Astrocyte (in vitro differentiated cells and primary cell): ENCODE results near the gene VAPA. TPM values are rescaled to one million over a fixed set of nuclear protein-coding genes. Genes with fewer than 3 reads are reported as not detected.

Experiments used
- DNase-seq: peaks from one replicate; pipeline ENCODE4 v3.0.0-alpha.2; 2010; ENCODE audit warnings: low read depth
- FAIRE-seq: peaks from 2 replicates; lab custom pipeline; 2011; peaks lifted over from hg19 to GRCh38; lab: Jason Lieb, UNC
- H2AFZ ChIP-seq: 2 replicates; pipeline ENCODE4 v1.6.0; 2012; ENCODE audit warnings: low read depth, low read length, inconsistent platforms
- H3K27ac ChIP-seq: 2 replicates; pipeline ENCODE4 v1.5.1; 2011; ENCODE audit warnings: low read depth, low read length, inconsistent platforms
- H3K27me3 ChIP-seq: 2 replicates; pipeline ENCODE4 v1.6.0; 2011; ENCODE audit warnings: low read length, inconsistent platforms; ENCODE audit not compliant: insufficient read depth
- H3K36me3 ChIP-seq: 2 replicates; pipeline ENCODE4 v1.5.1; 2011; ENCODE audit warnings: low read length, inconsistent platforms; ENCODE audit not compliant: insufficient read depth
- H3K4me1 ChIP-seq: 2 replicates; pipeline ENCODE4 v1.5.1; 2011; ENCODE audit warnings: low read length, inconsistent platforms; ENCODE audit not compliant: insufficient read depth
- H3K4me2 ChIP-seq: 2 replicates; pipeline ENCODE4 v1.6.0; 2012; ENCODE audit warnings: low read length, inconsistent platforms
- H3K4me3 ChIP-seq: 2 replicates; pipeline ENCODE4 v1.5.1; 2011; ENCODE audit warnings: low read depth, mild to moderate bottlenecking, low read length, inconsistent platforms; ENCODE audit not compliant: insufficient read depth
- H3K79me2 ChIP-seq: 2 replicates; pipeline ENCODE4 v1.6.0; 2012; ENCODE audit warnings: mild to moderate bottlenecking, low read length, inconsistent platforms; ENCODE audit not compliant: insufficient read depth
- H3K9ac ChIP-seq: 2 replicates; pipeline ENCODE4 v1.6.0; 2012; ENCODE audit warnings: mild to moderate bottlenecking, low read length, inconsistent platforms
- H3K9me3 ChIP-seq: 2 replicates; pipeline ENCODE4 v1.5.1; 2012; ENCODE audit warnings: low read depth, mild to moderate bottlenecking, low read length, inconsistent platforms; ENCODE audit not compliant: insufficient read depth
- H4K20me1 ChIP-seq: 2 replicates; pipeline ENCODE4 v1.6.0; 2012; ENCODE audit warnings: low read length, inconsistent platforms; ENCODE audit not compliant: insufficient read depth
- H3K27ac Mint-ChIP-seq: one replicate; pipeline ENCODE4 v1.8.0; 2021; ENCODE audit warnings: mild to moderate bottlenecking, mixed read lengths; ENCODE audit not compliant: unreplicated experiment
- H3K27me3 Mint-ChIP-seq: one replicate; pipeline ENCODE4 v1.8.0; 2021; ENCODE audit warnings: low read depth, mixed read lengths; ENCODE audit not compliant: unreplicated experiment
- H3K36me3 Mint-ChIP-seq: one replicate; pipeline ENCODE4 v1.8.0; 2021; ENCODE audit warnings: low read depth, mixed read lengths; ENCODE audit not compliant: unreplicated experiment
- H3K4me1 Mint-ChIP-seq: one replicate; pipeline ENCODE4 v1.8.0; 2021; ENCODE audit warnings: low read depth, mixed read lengths; ENCODE audit not compliant: unreplicated experiment
- H3K4me3 Mint-ChIP-seq: one replicate; pipeline ENCODE4 v1.8.0; 2021; ENCODE audit warnings: mild to moderate bottlenecking, moderate library complexity, mixed read lengths; ENCODE audit not compliant: unreplicated experiment
- H3K9me3 Mint-ChIP-seq: one replicate; pipeline ENCODE4 v1.8.0; 2021; ENCODE audit warnings: mild to moderate bottlenecking, mixed read lengths; ENCODE audit not compliant: unreplicated experiment
- EZH2 ChIP-seq: IDR thresholded peaks from 2 replicates; pipeline ENCODE4 v1.6.1; 2012; ENCODE audit warnings: mild to moderate bottlenecking, low read length, inconsistent platforms; ENCODE audit not compliant: insufficient read depth
- total RNA-seq: library from RNA; stranded (reverse); gene quantifications from 2 replicates; pipeline ENCODE4 v1.2.1, GENCODE V29; 2021
- TF ChIP-seq, protein P1 (sequence below): IDR thresholded peaks from 2 replicates; pipeline ENCODE4 v1.5.1; 2011; ENCODE audit warnings: low read depth, mild to moderate bottlenecking, inconsistent platforms, low read length, moderate library complexity; ENCODE audit not compliant: insufficient read depth

Gene VAPA
- total RNA-seq, 1 donor from 2014 or later, result 181 TPM

DNA sequence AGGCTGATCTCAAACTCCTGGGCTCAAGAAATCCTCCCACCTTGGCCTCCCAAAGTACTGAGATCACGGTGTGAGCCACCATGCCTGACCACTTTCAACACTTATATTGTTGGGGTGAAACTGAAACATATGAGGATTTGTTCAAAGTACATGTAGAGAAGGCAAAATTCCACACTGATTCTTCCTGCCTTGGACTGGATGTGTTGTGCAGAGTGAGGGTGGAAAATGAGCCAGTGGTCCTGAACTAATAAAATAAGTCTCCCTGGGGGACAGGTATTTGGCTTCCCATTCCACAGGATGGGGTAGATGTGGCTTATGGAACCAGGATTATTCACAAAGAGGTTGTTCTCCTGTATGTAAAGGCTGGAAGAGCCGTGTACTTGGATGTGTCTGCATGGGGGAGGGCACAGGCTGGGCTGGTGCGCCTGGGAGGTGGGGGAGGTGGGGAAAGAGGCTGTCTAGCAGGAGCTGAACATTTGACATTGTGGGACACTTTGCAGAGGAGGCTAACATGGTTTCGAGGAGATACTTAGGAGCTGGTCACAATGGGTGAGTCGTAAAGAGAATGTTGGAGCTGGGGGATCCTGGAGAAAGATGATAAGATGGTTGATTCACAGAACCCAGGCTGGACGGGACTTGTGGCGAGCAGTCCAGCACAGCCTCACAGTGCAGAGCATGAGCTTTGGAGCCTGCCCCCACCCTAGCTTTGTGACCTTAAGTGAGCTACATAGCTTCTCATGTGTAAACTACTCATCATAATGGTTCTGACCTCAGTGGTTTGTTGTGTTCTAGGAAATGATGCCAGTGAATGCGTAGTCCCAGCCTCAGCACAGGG is 28.4 kb upstream of the VAPA start, which contains the start of gene TXNDC2:
TSS of gene TXNDC2 (plus strand) at position 804 of the 835 bp plus-strand sequence. CDS start 708 bp downstream, outside the sequence.
- TF ChIP-seq, protein P1, sequence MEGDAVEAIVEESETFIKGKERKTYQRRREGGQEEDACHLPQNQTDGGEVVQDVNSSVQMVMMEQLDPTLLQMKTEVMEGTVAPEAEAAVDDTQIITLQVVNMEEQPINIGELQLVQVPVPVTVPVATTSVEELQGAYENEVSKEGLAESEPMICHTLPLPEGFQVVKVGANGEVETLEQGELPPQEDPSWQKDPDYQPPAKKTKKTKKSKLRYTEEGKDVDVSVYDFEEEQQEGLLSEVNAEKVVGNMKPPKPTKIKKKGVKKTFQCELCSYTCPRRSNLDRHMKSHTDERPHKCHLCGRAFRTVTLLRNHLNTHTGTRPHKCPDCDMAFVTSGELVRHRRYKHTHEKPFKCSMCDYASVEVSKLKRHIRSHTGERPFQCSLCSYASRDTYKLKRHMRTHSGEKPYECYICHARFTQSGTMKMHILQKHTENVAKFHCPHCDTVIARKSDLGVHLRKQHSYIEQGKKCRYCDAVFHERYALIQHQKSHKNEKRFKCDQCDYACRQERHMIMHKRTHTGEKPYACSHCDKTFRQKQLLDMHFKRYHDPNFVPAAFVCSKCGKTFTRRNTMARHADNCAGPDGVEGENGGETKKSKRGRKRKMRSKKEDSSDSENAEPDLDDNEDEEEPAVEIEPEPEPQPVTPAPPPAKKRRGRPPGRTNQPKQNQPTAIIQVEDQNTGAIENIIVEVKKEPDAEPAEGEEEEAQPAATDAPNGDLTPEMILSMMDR, result no peak
- TF ChIP-seq EZH2, result no peak
- H3K27ac ChIP-seq, result no peak within 1 kb of the TSS
- H3K4me3 Mint-ChIP-seq, result no peak within 1 kb of the TSS
- DNase-seq (no peak), FAIRE-seq (no peak)
- no peaks in the 10 kb centered on the region for H3K27me3 Mint-ChIP-seq
- H3K4me2 ChIP-seq, result no peak within 1 kb of the TSS
- no peaks in the 10 kb centered on the region for H3K79me2 ChIP-seq
- no peak within 1 kb of the TSS for H3K9ac ChIP-seq
- H2AFZ ChIP-seq, result no peak within 1 kb of the TSS
- H3K36me3 ChIP-seq, result no peaks in the 10 kb centered on the region
- no peak within 1 kb of the TSS for H3K4me3 ChIP-seq
- H4K20me1 ChIP-seq, result no peaks in the 10 kb centered on the region
- no peaks in the 10 kb centered on the region for H3K27me3 ChIP-seq
- H3K9me3 ChIP-seq, result no peaks in the 10 kb centered on the region
- H3K27ac Mint-ChIP-seq, result no peak within 1 kb of the TSS
- no peaks in the 10 kb centered on the region for H3K36me3 Mint-ChIP-seq
- peaks cover 4% of the 10 kb centered on the region for H3K4me1 Mint-ChIP-seq
- no peaks in the 10 kb centered on the region for H3K4me1 ChIP-seq
- H3K9me3 Mint-ChIP-seq, result peaks cover 5% of the 10 kb centered on the region

DNA sequence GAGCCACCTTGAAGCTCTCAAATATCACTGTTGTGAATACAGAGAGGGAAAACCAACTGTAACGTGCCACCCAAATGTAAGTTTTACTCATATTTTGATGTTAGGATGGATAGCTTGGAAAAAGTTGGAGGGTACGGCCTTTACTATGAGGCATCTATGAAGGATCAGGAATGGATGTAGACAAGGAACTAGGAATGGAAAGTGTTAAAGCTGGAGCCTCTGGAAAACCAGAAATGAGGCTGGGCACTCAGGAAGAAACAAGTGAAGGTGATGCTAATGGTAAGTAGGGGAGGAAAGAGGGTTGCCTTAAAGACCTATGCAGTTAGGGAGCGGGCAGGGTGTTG is 27.8 kb upstream of the VAPA start:
- Mint-ChIP-seq H3K27me3 (no peaks in the 10 kb centered on the region), H3K4me1 (peaks cover 4% of the 10 kb centered on the region), H3K4me3 (no peak overlapping the region), H3K36me3 (no peaks in the 10 kb centered on the region), H3K9me3 (peaks cover 5% of the 10 kb centered on the region), H3K27ac (no peak overlapping the region)
- no peak for DNase-seq
- Histone ChIP-seq H3K27ac (no peak overlapping the region), H3K9ac (no peak overlapping the region), H3K27me3 (no peaks in the 10 kb centered on the region), H3K4me3 (no peak overlapping the region), H4K20me1 (no peaks in the 10 kb centered on the region), H3K36me3 (no peaks in the 10 kb centered on the region), H3K9me3 (no peaks in the 10 kb centered on the region), H3K4me1 (no peaks in the 10 kb centered on the region), H3K79me2 (no peaks in the 10 kb centered on the region), H3K4me2 (no peak overlapping the region), H2AFZ (no peak overlapping the region)
- TF ChIP-seq EZH2, result no peak
- TF ChIP-seq, protein P1, result no peak
- FAIRE-seq, result no peak

DNA sequence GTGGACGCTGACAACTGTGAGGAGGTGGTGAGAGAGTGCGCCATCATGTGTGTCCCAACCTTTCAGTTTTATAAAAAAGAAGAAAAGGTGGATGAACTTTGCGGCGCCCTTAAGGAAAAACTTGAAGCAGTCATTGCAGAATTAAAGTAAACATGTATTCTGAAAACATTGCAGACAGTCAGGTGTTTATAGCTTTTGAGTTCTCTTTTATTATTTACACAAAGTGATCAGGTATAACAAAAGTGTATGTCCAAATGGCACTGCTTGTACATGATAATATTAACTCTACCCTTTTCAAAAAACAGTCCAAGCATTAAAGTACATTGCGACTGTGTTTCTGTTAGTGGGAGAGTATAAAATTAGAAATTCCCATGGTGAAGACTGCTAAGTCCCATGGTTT is 25.8 kb upstream of the VAPA start:
- H3K79me2 ChIP-seq, result no peaks in the 10 kb centered on the region
- Mint-ChIP-seq H3K9me3 (peaks cover 5% of the 10 kb centered on the region), H3K4me3 (no peak overlapping the region), H3K27ac (no peak overlapping the region), H3K36me3 (no peaks in the 10 kb centered on the region), H3K4me1 (peaks cover 4% of the 10 kb centered on the region), H3K27me3 (no peaks in the 10 kb centered on the region)
- no peaks in the 10 kb centered on the region for H3K36me3 ChIP-seq
- H3K4me1 ChIP-seq, result no peaks in the 10 kb centered on the region
- no peak overlapping the region for H3K9ac ChIP-seq
- DNase-seq (no peak), FAIRE-seq (no peak)
- H3K27me3 ChIP-seq, result no peaks in the 10 kb centered on the region
- TF ChIP-seq, protein P1, result no peak
- no peak for TF ChIP-seq EZH2
- H3K9me3 ChIP-seq, result no peaks in the 10 kb centered on the region
- no peak overlapping the region for H2AFZ ChIP-seq
- no peaks in the 10 kb centered on the region for H4K20me1 ChIP-seq
- H3K27ac ChIP-seq, result no peak overlapping the region
- H3K4me3 ChIP-seq, result no peak overlapping the region
- H3K4me2 ChIP-seq, result no peak overlapping the region
